ENCODE measurements around the gene BAIAP2. TPM values are rescaled to one million over a fixed set of nuclear protein-coding genes. Genes with fewer than 3 reads are reported as not detected.

The BAIAP2 gene, protein sequence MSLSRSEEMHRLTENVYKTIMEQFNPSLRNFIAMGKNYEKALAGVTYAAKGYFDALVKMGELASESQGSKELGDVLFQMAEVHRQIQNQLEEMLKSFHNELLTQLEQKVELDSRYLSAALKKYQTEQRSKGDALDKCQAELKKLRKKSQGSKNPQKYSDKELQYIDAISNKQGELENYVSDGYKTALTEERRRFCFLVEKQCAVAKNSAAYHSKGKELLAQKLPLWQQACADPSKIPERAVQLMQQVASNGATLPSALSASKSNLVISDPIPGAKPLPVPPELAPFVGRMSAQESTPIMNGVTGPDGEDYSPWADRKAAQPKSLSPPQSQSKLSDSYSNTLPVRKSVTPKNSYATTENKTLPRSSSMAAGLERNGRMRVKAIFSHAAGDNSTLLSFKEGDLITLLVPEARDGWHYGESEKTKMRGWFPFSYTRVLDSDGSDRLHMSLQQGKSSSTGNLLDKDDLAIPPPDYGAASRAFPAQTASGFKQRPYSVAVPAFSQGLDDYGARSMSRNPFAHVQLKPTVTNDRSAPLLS
- polyA plus RNA-seq: 100 to 1,000 TPM in 1 of 2 donors, 10 to 100 TPM in 1; 91.2 to 107 TPM

DNA sequence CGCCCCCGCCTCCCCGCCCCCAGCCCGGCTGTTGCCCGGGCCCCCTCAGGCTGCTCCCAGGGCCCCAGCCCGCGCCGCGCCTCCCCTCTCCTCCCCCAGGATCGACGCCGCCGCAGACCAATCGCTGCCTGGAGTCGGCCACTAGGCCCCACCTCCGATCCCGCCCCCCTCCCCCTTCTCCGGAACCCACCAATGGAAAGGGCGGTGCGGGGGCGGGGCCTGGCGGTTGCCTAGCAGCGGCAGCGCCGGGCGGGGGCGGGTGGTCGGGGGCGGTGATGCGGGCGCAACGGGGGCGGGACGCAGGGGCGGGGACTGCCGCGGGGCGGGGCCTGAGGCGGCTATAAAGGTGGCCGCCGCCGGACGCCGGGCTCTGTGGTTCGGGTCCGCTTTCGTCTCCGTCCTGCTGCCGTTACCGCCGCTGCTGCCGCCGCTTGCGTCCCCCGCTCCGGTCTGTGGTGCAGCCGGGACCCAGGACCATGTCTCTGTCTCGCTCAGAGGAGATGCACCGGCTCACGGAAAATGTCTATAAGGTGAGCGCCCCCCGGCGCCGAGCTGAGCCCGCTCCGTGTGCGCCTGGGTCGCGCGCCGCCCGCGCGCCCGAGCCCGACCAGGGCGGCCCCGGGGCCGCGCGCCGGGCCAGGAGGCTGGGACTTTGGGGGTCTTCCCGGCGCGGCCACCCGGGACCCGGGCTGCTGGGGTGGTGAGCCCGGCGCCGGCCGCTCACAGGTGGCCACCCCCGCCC, at the start of gene BAIAP2:
Gene BAIAP2 (plus strand): TSS at position 373 of the 742 bp plus-strand sequence. CDS start 104 bp downstream, at position 477.
- H3K27ac ChIP-seq (ENCODE audit: low read depth in 2 of 2, low read length in 1 of 2): peak within 1 kb of the TSS; percentile 81 to 91
- no peaks in the 10 kb centered on the region for H3K9me3 ChIP-seq (ENCODE audit: control insufficient read depth in 2 of 2, insufficient read depth in 1 of 2, low read depth in 1 of 2, low read length in 1 of 2)
- peaks cover 0 to 20% of the 10 kb centered on the region in 2 donors for H3K36me3 ChIP-seq (ENCODE audit: control insufficient read depth in 2 of 2, insufficient read depth in 2 of 2, low read length in 1 of 2)
- H3K4me1 ChIP-seq (ENCODE audit: control insufficient read depth in 2 of 2, insufficient read depth in 2 of 2, low read length in 1 of 2): peaks cover 3 to 24% of the 10 kb centered on the region in 2 donors
- no peaks in the 10 kb centered on the region for H3K27me3 ChIP-seq (ENCODE audit: control insufficient read depth in 1 of 2, insufficient read depth in 2 of 2, low read length in 2 of 2)
- 0 to 1% methylated on average over 53 to 92 of the region's 92 CpGs for WGBS, 2 donors
- H3K4me3 ChIP-seq (ENCODE audit: low read depth in 1 of 2, low read length in 2 of 2): peak within 1 kb of the TSS; percentile 69 to 91

- Histone ChIP-seq H3K27ac (ENCODE audit: low read depth in 2 of 2, low read length in 1 of 2) (no peak overlapping the region), H3K27me3 (ENCODE audit: control insufficient read depth in 1 of 2, insufficient read depth in 2 of 2, low read length in 2 of 2) (no peaks in the 10 kb centered on the region), H3K4me3 (ENCODE audit: low read depth in 1 of 2, low read length in 2 of 2) (no peak overlapping the region), H3K9me3 (ENCODE audit: control insufficient read depth in 2 of 2, insufficient read depth in 1 of 2, low read depth in 1 of 2, low read length in 1 of 2) (no peaks in the 10 kb centered on the region), H3K4me1 (ENCODE audit: control insufficient read depth in 2 of 2, insufficient read depth in 2 of 2, low read length in 1 of 2) (peaks cover 3 to 7% of the 10 kb centered on the region in 2 donors), H3K36me3 (ENCODE audit: control insufficient read depth in 2 of 2, insufficient read depth in 2 of 2, low read length in 1 of 2) (no peaks in the 10 kb centered on the region)
- 81% methylated on average over 7 of the region's 7 CpGs for WGBS, 2 donors
Measured at GRCh38 chr17:80986046-80986445, 48.9 kb upstream of the BAIAP2 start.

DNA sequence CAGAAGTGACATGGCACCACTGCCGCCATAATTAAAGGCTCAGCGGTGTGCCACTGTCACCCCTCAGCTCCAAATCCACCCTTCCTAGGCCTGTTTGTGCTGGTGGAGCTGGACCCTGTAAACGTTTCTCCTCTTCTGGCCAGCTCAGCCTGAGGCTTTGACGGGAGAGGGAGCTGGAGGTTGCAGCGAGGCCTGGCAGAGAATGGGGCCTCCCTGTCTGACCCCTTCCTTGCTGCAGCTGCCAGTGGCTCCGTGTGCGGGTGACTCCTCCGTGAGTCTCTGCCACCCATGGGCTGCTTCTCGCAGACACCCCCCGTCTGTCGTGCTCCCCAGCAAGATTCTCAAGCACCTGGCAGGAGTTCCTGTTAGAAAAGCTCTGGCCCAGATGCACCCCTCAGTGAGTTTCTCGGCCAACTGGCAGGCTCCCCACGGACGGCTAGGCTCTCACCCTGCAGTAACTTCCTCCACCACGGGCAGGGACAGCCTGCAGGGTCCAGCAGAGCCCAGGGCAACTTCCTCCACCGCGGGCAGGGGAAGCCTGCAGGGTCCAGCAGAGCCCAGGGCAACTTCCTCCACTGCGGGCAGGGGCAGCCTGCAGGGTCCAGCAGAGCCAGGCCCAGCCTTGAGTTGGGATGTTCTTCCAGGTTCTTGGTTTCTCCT, 48.0 kb upstream of the BAIAP2 start:
- H3K27ac ChIP-seq (ENCODE audit: low read depth in 2 of 2, low read length in 1 of 2): no peak overlapping the region

DNA sequence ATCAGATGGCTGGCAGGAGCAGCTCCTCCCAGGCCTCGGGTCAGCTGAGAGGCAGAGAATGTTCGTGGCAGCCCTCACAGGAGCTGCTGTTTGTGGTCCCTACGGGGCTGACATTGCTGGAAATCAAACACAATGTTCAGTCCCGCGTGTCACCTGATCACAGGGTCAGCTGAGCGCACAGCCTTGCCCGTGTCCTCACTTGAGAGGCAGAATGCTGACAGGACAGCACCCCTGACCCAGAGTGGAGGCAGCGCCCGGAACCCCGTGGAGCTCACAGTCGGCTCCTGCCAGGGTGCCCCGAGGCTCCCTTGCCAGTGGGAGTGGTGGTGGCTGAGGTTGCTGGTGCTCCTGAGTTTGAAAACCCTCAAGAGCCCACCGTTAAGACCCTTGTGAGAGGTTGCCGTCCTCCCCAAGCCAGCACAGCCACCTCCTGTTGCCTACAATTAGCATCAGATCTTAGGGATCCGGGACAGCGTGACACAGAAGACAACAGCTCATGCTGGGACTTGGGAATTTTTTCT, 47.0 kb upstream of the BAIAP2 start:
- Histone ChIP-seq H3K4me3 (ENCODE audit: low read depth in 1 of 2, low read length in 2 of 2) (no peak overlapping the region), H3K27ac (ENCODE audit: low read depth in 2 of 2, low read length in 1 of 2) (no peak overlapping the region), H3K4me1 (ENCODE audit: control insufficient read depth in 2 of 2, insufficient read depth in 2 of 2, low read length in 1 of 2) (peaks cover 4 to 9% of the 10 kb centered on the region in 2 donors), H3K36me3 (ENCODE audit: control insufficient read depth in 2 of 2, insufficient read depth in 2 of 2, low read length in 1 of 2) (no peaks in the 10 kb centered on the region), H3K9me3 (ENCODE audit: control insufficient read depth in 2 of 2, insufficient read depth in 1 of 2, low read depth in 1 of 2, low read length in 1 of 2) (no peaks in the 10 kb centered on the region), H3K27me3 (ENCODE audit: control insufficient read depth in 1 of 2, insufficient read depth in 2 of 2, low read length in 2 of 2) (no peaks in the 10 kb centered on the region)
- WGBS, 2 donors: 67 to 68% methylated on average over 16 of the region's 16 CpGs

More for the DNA sequence above, 48.0 kb upstream of the BAIAP2 start:
- no peak overlapping the region for H3K4me3 ChIP-seq (ENCODE audit: low read depth in 1 of 2, low read length in 2 of 2)
- peaks cover 3 to 7% of the 10 kb centered on the region in 2 donors for H3K4me1 ChIP-seq (ENCODE audit: control insufficient read depth in 2 of 2, insufficient read depth in 2 of 2, low read length in 1 of 2)
- no peaks in the 10 kb centered on the region for H3K27me3 ChIP-seq (ENCODE audit: control insufficient read depth in 1 of 2, insufficient read depth in 2 of 2, low read length in 2 of 2)
- H3K36me3 ChIP-seq (ENCODE audit: control insufficient read depth in 2 of 2, insufficient read depth in 2 of 2, low read length in 1 of 2): no peaks in the 10 kb centered on the region
- WGBS, 2 donors: 57 to 59% methylated on average over 18 of the region's 18 CpGs
- no peaks in the 10 kb centered on the region for H3K9me3 ChIP-seq (ENCODE audit: control insufficient read depth in 2 of 2, insufficient read depth in 1 of 2, low read depth in 1 of 2, low read length in 1 of 2)

DNA sequence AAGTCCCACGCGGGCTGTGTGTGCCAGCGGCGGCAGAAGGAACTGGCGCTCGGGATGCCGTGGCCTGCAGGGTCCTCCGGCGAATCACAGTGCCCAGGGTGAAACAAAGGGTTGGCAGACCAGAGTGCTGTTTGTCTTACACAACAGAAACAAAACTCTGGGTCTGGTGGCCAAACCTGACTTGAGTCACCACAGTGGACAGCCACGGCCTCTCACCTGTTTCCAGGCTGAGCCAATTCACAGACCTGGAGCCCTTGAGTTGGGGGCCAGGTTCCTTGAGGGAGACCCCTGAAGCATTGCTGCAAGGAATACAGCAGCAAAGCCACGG, 45.4 kb upstream of the BAIAP2 start:
- Histone ChIP-seq H3K4me1 (ENCODE audit: control insufficient read depth in 2 of 2, insufficient read depth in 2 of 2, low read length in 1 of 2) (peaks cover 8 to 17% of the 10 kb centered on the region in 2 donors), H3K4me3 (ENCODE audit: low read depth in 1 of 2, low read length in 2 of 2) (no peak overlapping the region), H3K27me3 (ENCODE audit: control insufficient read depth in 1 of 2, insufficient read depth in 2 of 2, low read length in 2 of 2) (no peaks in the 10 kb centered on the region), H3K27ac (ENCODE audit: low read depth in 2 of 2, low read length in 1 of 2) (no peak overlapping the region), H3K36me3 (ENCODE audit: control insufficient read depth in 2 of 2, insufficient read depth in 2 of 2, low read length in 1 of 2) (peaks cover 0 to 5% of the 10 kb centered on the region in 2 donors), H3K9me3 (ENCODE audit: control insufficient read depth in 2 of 2, insufficient read depth in 1 of 2, low read depth in 1 of 2, low read length in 1 of 2) (no peaks in the 10 kb centered on the region)
- WGBS, 2 donors: 50 to 57% methylated on average over 11 of the region's 11 CpGs

DNA sequence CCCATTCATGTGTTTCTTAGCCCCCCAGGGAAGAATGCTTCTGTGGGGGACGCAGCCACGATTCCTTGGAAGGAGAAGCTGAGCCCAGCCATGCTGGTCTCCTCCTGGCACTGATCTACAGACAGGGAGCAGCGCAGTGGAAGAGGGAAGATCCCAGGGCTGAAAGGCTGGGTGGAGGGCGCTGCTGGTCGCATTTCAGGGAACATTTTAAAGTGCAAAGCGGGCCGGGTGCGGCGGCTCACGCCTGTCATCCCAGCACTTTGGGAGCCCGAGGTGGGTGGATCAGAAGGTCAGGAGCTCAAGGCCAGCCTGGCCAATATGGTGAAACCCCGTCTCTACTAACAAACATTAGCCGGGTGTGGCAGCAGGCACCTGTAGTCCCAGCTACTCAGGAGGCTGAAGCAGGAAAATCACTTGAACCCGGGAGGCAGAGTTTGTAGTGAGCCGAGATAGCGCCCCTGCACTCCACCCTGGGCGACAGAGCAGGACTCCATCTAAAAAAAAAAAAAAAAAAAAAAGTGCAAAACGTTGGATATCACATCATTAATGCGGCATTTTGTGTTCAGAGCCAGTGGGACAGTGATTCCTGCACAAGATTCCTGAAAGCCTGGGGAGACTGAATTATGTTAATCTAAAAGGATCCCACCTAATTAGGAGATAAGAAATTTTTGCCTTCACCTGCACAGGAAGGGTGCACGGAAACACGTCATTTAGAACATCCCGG, 43.9 kb upstream of the BAIAP2 start:
- Histone ChIP-seq H3K4me1 (ENCODE audit: control insufficient read depth in 2 of 2, insufficient read depth in 2 of 2, low read length in 1 of 2) (peaks cover 11 to 17% of the 10 kb centered on the region in 2 donors), H3K27ac (ENCODE audit: low read depth in 2 of 2, low read length in 1 of 2) (peak overlapping the region in 1 of 2 donors; percentile 34), H3K9me3 (ENCODE audit: control insufficient read depth in 2 of 2, insufficient read depth in 1 of 2, low read depth in 1 of 2, low read length in 1 of 2) (no peaks in the 10 kb centered on the region), H3K36me3 (ENCODE audit: control insufficient read depth in 2 of 2, insufficient read depth in 2 of 2, low read length in 1 of 2) (peaks cover 0 to 14% of the 10 kb centered on the region in 2 donors), H3K4me3 (ENCODE audit: low read depth in 1 of 2, low read length in 2 of 2) (peak overlapping the region; percentile 89 to 91), H3K27me3 (ENCODE audit: control insufficient read depth in 1 of 2, insufficient read depth in 2 of 2, low read length in 2 of 2) (no peaks in the 10 kb centered on the region)
- 32 to 35% methylated on average over 22 of the region's 22 CpGs for WGBS, 2 donors

DNA sequence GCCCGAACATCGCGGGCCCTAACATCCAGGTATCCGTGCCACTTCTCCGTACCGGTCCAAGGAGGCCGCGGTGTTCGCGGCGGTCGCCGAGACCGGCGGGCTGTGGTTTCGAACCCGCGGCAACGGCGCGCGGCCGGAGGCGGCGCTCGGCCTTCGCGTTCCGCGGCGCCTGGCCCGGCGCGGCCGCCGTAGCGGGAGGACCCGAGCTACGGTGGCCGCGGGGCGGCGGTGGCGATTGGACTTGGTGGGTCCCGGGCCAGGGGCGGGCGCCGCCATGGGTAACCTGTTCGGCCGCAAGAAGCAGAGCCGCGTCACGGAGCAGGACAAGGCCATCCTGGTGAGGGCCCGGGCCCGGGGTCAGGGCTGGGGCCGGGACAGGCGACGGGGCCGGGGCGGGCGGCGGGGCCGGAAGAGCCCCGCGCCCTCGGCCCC, 43.3 kb upstream of the BAIAP2 start, which contains the start of gene CHMP6:
Gene CHMP6 (plus strand): TSS at position 197 of the 432 bp plus-strand sequence. CDS start 78 bp downstream, at position 275.
- WGBS, 2 donors: 0 to 1% methylated on average over 53 to 66 of the region's 66 CpGs
- peak within 1 kb of the TSS; percentile 28 to 34 for H3K27ac ChIP-seq (ENCODE audit: low read depth in 2 of 2, low read length in 1 of 2)

DNA sequence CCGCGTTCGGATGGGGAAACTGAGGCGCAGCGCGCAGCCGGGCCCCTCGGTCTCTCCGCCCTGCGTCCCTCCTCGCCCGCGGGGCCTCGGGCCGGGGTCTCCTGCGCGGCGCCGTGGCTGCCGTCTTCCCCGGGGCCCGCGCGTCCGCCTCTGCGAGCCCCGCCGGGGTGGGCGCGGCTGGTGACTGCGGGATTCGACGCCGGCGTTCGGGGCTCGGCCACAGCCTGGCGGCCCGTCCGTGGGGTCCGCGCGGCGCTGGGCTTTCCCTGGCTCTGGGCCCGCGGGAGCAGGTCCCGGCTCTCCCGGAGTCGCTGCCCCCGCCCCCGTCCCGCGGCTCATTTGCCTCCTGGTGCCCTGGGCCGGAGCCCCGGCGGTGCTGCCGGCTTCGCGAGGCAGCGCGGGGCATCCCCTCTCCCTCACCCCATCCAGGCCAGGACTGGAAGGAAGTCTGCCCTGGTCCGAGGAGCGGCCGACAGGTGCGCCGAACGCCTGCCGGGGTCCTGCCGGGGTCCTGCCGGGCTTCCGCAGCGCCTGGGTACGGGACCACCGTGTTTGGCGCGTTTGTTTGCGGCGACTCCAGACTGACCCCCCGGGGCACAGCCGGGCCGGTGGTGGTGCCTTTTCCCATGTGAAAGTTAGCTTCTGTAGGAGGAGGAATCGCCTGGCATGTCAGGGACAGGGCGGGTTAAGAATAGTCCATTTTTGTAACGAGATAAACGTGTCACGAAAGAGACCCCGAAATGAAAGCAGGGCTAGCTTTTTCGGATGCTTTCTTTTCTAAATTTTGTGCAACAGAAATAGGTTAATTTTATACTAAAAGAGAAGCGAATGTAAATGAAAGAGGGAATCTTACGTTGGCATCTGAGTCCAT, 42.6 kb upstream of the BAIAP2 start:
- H3K27ac ChIP-seq (ENCODE audit: low read depth in 2 of 2, low read length in 1 of 2): peak overlapping the region; percentile 28 to 34
- H3K27me3 ChIP-seq (ENCODE audit: control insufficient read depth in 1 of 2, insufficient read depth in 2 of 2, low read length in 2 of 2): no peaks in the 10 kb centered on the region
- H3K4me3 ChIP-seq (ENCODE audit: low read depth in 1 of 2, low read length in 2 of 2): peak overlapping the region; percentile 89 to 91
- WGBS, 2 donors: 3 to 5% methylated on average over 41 to 90 of the region's 90 CpGs
- H3K9me3 ChIP-seq (ENCODE audit: control insufficient read depth in 2 of 2, insufficient read depth in 1 of 2, low read depth in 1 of 2, low read length in 1 of 2): no peaks in the 10 kb centered on the region
- H3K36me3 ChIP-seq (ENCODE audit: control insufficient read depth in 2 of 2, insufficient read depth in 2 of 2, low read length in 1 of 2): peaks cover 0 to 27% of the 10 kb centered on the region in 2 donors
- peaks cover 11 to 17% of the 10 kb centered on the region in 2 donors for H3K4me1 ChIP-seq (ENCODE audit: control insufficient read depth in 2 of 2, insufficient read depth in 2 of 2, low read length in 1 of 2)

More for the DNA sequence above, 43.3 kb upstream of the BAIAP2 start, which contains the start of gene CHMP6:
- H3K36me3 ChIP-seq (ENCODE audit: control insufficient read depth in 2 of 2, insufficient read depth in 2 of 2, low read length in 1 of 2): peaks cover 0 to 20% of the 10 kb centered on the region in 2 donors
- H3K9me3 ChIP-seq (ENCODE audit: control insufficient read depth in 2 of 2, insufficient read depth in 1 of 2, low read depth in 1 of 2, low read length in 1 of 2): no peaks in the 10 kb centered on the region
- peaks cover 11 to 17% of the 10 kb centered on the region in 2 donors for H3K4me1 ChIP-seq (ENCODE audit: control insufficient read depth in 2 of 2, insufficient read depth in 2 of 2, low read length in 1 of 2)
- H3K27me3 ChIP-seq (ENCODE audit: control insufficient read depth in 1 of 2, insufficient read depth in 2 of 2, low read length in 2 of 2): no peaks in the 10 kb centered on the region
- H3K4me3 ChIP-seq (ENCODE audit: low read depth in 1 of 2, low read length in 2 of 2): peak within 1 kb of the TSS; percentile 89 to 91

Data from esophagus (tissue), 2 donors.